ENCODE results near the gene SIAH1.

DNA sequence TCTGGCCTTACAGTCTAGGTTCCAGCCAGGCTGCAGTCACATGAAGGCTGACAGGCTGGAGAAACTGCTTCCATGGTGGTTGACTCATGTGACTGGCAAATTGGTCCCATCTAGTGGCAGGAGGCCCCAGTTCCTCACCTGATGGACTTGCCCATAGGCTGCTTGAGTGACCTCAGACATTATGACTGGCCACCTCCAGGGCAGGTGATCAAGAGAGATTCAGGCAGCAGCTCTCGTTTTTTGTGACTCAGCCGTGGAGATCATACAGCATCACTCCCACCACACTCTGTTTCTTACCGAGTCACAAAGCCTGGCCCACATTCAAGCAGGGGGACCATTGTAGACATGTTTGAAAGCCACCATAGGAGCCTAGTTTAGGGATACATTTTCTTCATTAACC is 34.5 kb downstream of the SIAH1 start:
- TF ChIP-seq, protein P1, sequence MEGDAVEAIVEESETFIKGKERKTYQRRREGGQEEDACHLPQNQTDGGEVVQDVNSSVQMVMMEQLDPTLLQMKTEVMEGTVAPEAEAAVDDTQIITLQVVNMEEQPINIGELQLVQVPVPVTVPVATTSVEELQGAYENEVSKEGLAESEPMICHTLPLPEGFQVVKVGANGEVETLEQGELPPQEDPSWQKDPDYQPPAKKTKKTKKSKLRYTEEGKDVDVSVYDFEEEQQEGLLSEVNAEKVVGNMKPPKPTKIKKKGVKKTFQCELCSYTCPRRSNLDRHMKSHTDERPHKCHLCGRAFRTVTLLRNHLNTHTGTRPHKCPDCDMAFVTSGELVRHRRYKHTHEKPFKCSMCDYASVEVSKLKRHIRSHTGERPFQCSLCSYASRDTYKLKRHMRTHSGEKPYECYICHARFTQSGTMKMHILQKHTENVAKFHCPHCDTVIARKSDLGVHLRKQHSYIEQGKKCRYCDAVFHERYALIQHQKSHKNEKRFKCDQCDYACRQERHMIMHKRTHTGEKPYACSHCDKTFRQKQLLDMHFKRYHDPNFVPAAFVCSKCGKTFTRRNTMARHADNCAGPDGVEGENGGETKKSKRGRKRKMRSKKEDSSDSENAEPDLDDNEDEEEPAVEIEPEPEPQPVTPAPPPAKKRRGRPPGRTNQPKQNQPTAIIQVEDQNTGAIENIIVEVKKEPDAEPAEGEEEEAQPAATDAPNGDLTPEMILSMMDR (conservative IDR thresholded peaks at IDR 0.05; ENCODE audit: low read depth, low read length) = no peak
- no peak for TF ChIP-seq EZH2 (IDR thresholded peaks at IDR 0.05; ENCODE audit: borderline replicate concordance, low read depth, low read length, poor library complexity, severe bottlenecking)

Measured in A673 (cell line).